Naive B cell (primary cell): Measurements from ENCODE around the gene PWP1. TPM values are rescaled to one million over a fixed set of nuclear protein-coding genes. Genes with fewer than 3 reads are reported as not detected.
"Not testable (repeated sequence)": the region's sequence is repeated elsewhere in the genome, so short reads cannot be mapped to it uniquely, and the experiment has no call there.

Source experiments
- ATAC-seq, 2 donors: fragments of 150-1000 bp; cut with Tn5 transposase; 2 replicates each; pipeline ENCODE4 v1.10.0; 2021; ENCODE audit warnings: low read depth in 2 of 2, mild to moderate bottlenecking in 2 of 2, moderate library complexity in 2 of 2
- DNase-seq: peaks from one replicate; pipeline ENCODE4 v3.0.0; 2022
- H3K27ac Mint-ChIP-seq, 6 donors: one replicate each; pipeline ENCODE4 v1.8.0; 2020 to 2022; ENCODE audit warnings: mild to moderate bottlenecking in 6 of 6, mixed read lengths in 6 of 6, moderate library complexity in 5 of 6, inconsistent platforms in 2 of 6
- H3K27me3 Mint-ChIP-seq, 3 donors: one replicate each; pipeline ENCODE4 v1.8.0; 2021 to 2022; ENCODE audit warnings: mixed read lengths in 3 of 3, mild to moderate bottlenecking in 1 of 3
- H3K36me3 Mint-ChIP-seq, 2 donors: one replicate each; pipeline ENCODE4 v1.8.0; 2020 to 2022; ENCODE audit warnings: mixed read lengths in 2 of 2, inconsistent platforms in 1 of 2, mild to moderate bottlenecking in 1 of 2
- H3K4me1 Mint-ChIP-seq, 3 donors: one replicate each; pipeline ENCODE4 v1.8.0; 2020 to 2022; ENCODE audit warnings: mixed read lengths in 3 of 3, inconsistent platforms in 1 of 3, mild to moderate bottlenecking in 1 of 3, moderate library complexity in 1 of 3
- H3K4me3 Mint-ChIP-seq, 8 donors: one replicate each; pipeline ENCODE4 v1.8.0; 2020 to 2022; ENCODE audit warnings: mild to moderate bottlenecking in 8 of 8, mixed read lengths in 8 of 8, moderate library complexity in 8 of 8, inconsistent platforms in 2 of 8
- H3K9me3 Mint-ChIP-seq, 7 donors: one replicate each; pipeline ENCODE4 v1.8.0; 2020 to 2022; ENCODE audit warnings: mixed read lengths in 7 of 7, mild to moderate bottlenecking in 5 of 7, inconsistent platforms in 2 of 7, moderate library complexity in 1 of 7
- polyA plus RNA-seq, 6 donors: library from polyadenylated mRNA; unstranded; fragments of 300-500 nt; fragmentation: Illumina TruSeq; gene quantifications; one replicate each; pipeline ENCODE4 v1.2.3, GENCODE V29; 2021; ENCODE audit warnings: low read depth in 6 of 6

PWP1 gene
- polyA plus RNA-seq, 6 donors from 2014 or later = 113 to 143 (median 129) TPM

GRCh38 chr12:107681836-107682820 is 3.5 kb upstream of the PWP1 start:
- no peak overlapping the region for H3K27ac Mint-ChIP-seq
- H3K4me1 Mint-ChIP-seq = peaks cover 19 to 27% (median 23%) of the 10 kb centered on the region in 3 donors
- H3K4me3 Mint-ChIP-seq = no peak overlapping the region
- peaks cover 0 to 9% of the 10 kb centered on the region in 2 donors for H3K36me3 Mint-ChIP-seq
- H3K9me3 Mint-ChIP-seq = peaks cover 0 to 3% (median 0%) of the 10 kb centered on the region in 7 donors
- DNase-seq (no peak), ATAC-seq (no peak)
- H3K27me3 Mint-ChIP-seq = peaks cover 5 to 17% (median 9%) of the 10 kb centered on the region in 3 donors

GRCh38 chr12:107684029-107684795 is 1.4 kb upstream of the PWP1 start:
- peak overlapping the region; percentile 31 to 99 (median 96) for H3K4me3 Mint-ChIP-seq
- peaks cover 20 to 31% (median 24%) of the 10 kb centered on the region in 3 donors for H3K4me1 Mint-ChIP-seq
- ATAC-seq (no peak), DNase-seq (no peak)
- H3K9me3 Mint-ChIP-seq = peaks cover 0 to 3% (median 0%) of the 10 kb centered on the region in 7 donors
- H3K27me3 Mint-ChIP-seq = no peaks in the 10 kb centered on the region
- peaks cover 7 to 15% of the 10 kb centered on the region in 2 donors for H3K36me3 Mint-ChIP-seq
- peak overlapping the region; percentile 96 to 99 (median 98) for H3K27ac Mint-ChIP-seq

- H3K4me3 Mint-ChIP-seq = peak overlapping the region; percentile 93 to 99 (median 98)
- DNase-seq = no peak
- peak overlapping the region; percentile 96 to 99 (median 98) for H3K27ac Mint-ChIP-seq
- H3K27me3 Mint-ChIP-seq = no peaks in the 10 kb centered on the region
- peaks cover 0 to 3% (median 0%) of the 10 kb centered on the region in 7 donors for H3K9me3 Mint-ChIP-seq
- H3K4me1 Mint-ChIP-seq = peaks cover 20 to 31% (median 24%) of the 10 kb centered on the region in 3 donors
- H3K36me3 Mint-ChIP-seq = peaks cover 7 to 15% of the 10 kb centered on the region in 2 donors
- peak in 1 of 2 donors; percentile 6 for ATAC-seq
Measured at GRCh38 chr12:107684990-107685359, 624 bp upstream of the PWP1 start.

GRCh38 chr12:107695772-107696171 is 10.2 kb downstream of the PWP1 start:
- Mint-ChIP-seq H3K36me3 (peaks cover 44 to 46% of the 10 kb centered on the region in 2 donors), H3K27ac (peak overlapping the region in 3 of 6 donors; percentile 39 to 69 (median 41))
- not testable (repeated sequence) for H3K27me3 Mint-ChIP-seq, H3K4me1 Mint-ChIP-seq, H3K9me3 Mint-ChIP-seq, H3K4me3 Mint-ChIP-seq, DNase-seq, ATAC-seq

- ATAC-seq = peak; percentile 32 to 53
- peaks cover 0 to 13% (median 5%) of the 10 kb centered on the region in 7 donors for H3K9me3 Mint-ChIP-seq
- peak overlapping the region in 4 of 8 donors; percentile 2 to 44 (median 28) for H3K4me3 Mint-ChIP-seq
- H3K36me3 Mint-ChIP-seq = peaks cover 43 to 51% of the 10 kb centered on the region in 2 donors
- no peaks in the 10 kb centered on the region for H3K27me3 Mint-ChIP-seq
- peaks cover 11 to 18% (median 12%) of the 10 kb centered on the region in 3 donors for H3K4me1 Mint-ChIP-seq
- peak overlapping the region; percentile 8 to 91 (median 80) for H3K27ac Mint-ChIP-seq
- DNase-seq = no peak
Measured at GRCh38 chr12:107702106-107702505, 16.5 kb downstream of the PWP1 start.

GRCh38 chr12:107704041-107704440 is 18.4 kb downstream of the PWP1 start:
- Mint-ChIP-seq H3K9me3 (peaks cover 0 to 13% (median 5%) of the 10 kb centered on the region in 7 donors), H3K27ac (peak overlapping the region in 4 of 6 donors; percentile 16 to 91 (median 66)), H3K4me1 (peaks cover 17 to 21% (median 21%) of the 10 kb centered on the region in 3 donors), H3K4me3 (no peak overlapping the region), H3K27me3 (no peaks in the 10 kb centered on the region), H3K36me3 (peaks cover 53 to 63% of the 10 kb centered on the region in 2 donors)
- DNase-seq (no peak), ATAC-seq (no peak)

- not testable (repeated sequence) for ATAC-seq, H3K4me3 Mint-ChIP-seq, DNase-seq, H3K27me3 Mint-ChIP-seq
- Mint-ChIP-seq H3K36me3 (peaks cover 44 to 56% of the 10 kb centered on the region in 2 donors), H3K9me3 (peaks cover 0 to 10% (median 5%) of the 10 kb centered on the region in 7 donors), H3K27ac (peak overlapping the region in 1 of 6 donors; percentile 33), H3K4me1 (peaks cover 17 to 21% (median 19%) of the 10 kb centered on the region in 3 donors)
Measured at GRCh38 chr12:107705522-107705921, 19.9 kb downstream of the PWP1 start.

- peaks cover 30 to 51% of the 10 kb centered on the region in 2 donors for H3K36me3 Mint-ChIP-seq
Measured at GRCh38 chr12:107715780-107716179, 30.2 kb downstream of the PWP1 start.

GRCh38 chr12:107718606-107719005 is 33.0 kb downstream of the PWP1 start:
- H3K27me3 Mint-ChIP-seq = no peaks in the 10 kb centered on the region
- H3K27ac Mint-ChIP-seq = peak overlapping the region in 2 of 6 donors; percentile 54 to 72
- H3K4me3 Mint-ChIP-seq = no peak overlapping the region
- H3K36me3 Mint-ChIP-seq = peaks cover 25 to 30% of the 10 kb centered on the region in 2 donors
- H3K4me1 Mint-ChIP-seq = no peaks in the 10 kb centered on the region
- H3K9me3 Mint-ChIP-seq = no peaks in the 10 kb centered on the region
- ATAC-seq = no peak
- no peak for DNase-seq

More at GRCh38 chr12:107715780-107716179, 30.2 kb downstream of the PWP1 start:
- Mint-ChIP-seq H3K9me3 (no peaks in the 10 kb centered on the region), H3K27ac (peak overlapping the region in 3 of 6 donors; percentile 13 to 59 (median 58)), H3K4me3 (no peak overlapping the region), H3K27me3 (no peaks in the 10 kb centered on the region), H3K4me1 (no peaks in the 10 kb centered on the region)
- ATAC-seq = no peak
- no peak for DNase-seq

- not testable (repeated sequence) for DNase-seq, H3K4me3 Mint-ChIP-seq, H3K27me3 Mint-ChIP-seq, H3K36me3 Mint-ChIP-seq, ATAC-seq, H3K9me3 Mint-ChIP-seq
- Mint-ChIP-seq H3K27ac (peak overlapping the region in 2 of 6 donors; percentile 71 to 91), H3K4me1 (peaks cover 27 to 29% (median 28%) of the 10 kb centered on the region in 3 donors)
Measured at GRCh38 chr12:107727327-107727726, 41.7 kb downstream of the PWP1 start.

GRCh38 chr12:107727742-107728141 is 42.1 kb downstream of the PWP1 start:
- Mint-ChIP-seq H3K4me1 (peaks cover 28 to 34% (median 30%) of the 10 kb centered on the region in 3 donors), H3K27ac (peak overlapping the region in 1 of 6 donors; percentile 71)
- not testable (repeated sequence) for H3K36me3 Mint-ChIP-seq, H3K27me3 Mint-ChIP-seq, DNase-seq, H3K4me3 Mint-ChIP-seq, H3K9me3 Mint-ChIP-seq, ATAC-seq

GRCh38 chr12:107730618-107731341 is 45.2 kb downstream of the PWP1 start:
- ATAC-seq = no peak
- Mint-ChIP-seq H3K4me3 (peak overlapping the region in 6 of 8 donors; percentile 22 to 77 (median 56)), H3K36me3 (peaks cover 14 to 16% of the 10 kb centered on the region in 2 donors), H3K27me3 (no peaks in the 10 kb centered on the region), H3K4me1 (peaks cover 41 to 49% (median 41%) of the 10 kb centered on the region in 3 donors), H3K9me3 (no peaks in the 10 kb centered on the region), H3K27ac (peak overlapping the region; percentile 94 to 99 (median 98))
- no peak for DNase-seq
